ENCODE results near the gene XPC.
"Not testable (repeated sequence)": the region's sequence is repeated elsewhere in the genome, so short reads cannot be mapped to it uniquely, and the experiment has no call there.

XPC gene

DNA sequence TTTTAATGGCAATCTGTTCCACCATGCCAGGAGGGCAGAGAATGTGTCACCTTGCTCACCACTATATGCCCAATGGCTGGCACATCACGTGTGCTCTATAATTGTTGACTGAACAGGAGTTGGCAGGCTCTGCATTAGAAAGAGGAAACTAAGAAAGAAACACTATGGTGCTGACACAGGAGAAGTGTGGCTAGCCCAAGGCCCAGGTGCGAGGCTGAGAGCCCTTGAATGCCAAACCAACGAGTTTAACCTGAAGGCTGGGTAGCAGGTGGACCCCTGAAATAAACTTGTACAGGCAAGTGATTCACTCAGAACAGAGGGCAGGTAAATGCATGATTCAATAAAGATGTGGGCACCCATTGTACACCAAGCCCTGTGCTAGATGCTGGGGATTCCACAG, 56.1 kb downstream of the XPC start:
- no peak for DNase-seq (ENCODE audit: low read depth in 4 of 4, low spot score in 1 of 4)

DNA sequence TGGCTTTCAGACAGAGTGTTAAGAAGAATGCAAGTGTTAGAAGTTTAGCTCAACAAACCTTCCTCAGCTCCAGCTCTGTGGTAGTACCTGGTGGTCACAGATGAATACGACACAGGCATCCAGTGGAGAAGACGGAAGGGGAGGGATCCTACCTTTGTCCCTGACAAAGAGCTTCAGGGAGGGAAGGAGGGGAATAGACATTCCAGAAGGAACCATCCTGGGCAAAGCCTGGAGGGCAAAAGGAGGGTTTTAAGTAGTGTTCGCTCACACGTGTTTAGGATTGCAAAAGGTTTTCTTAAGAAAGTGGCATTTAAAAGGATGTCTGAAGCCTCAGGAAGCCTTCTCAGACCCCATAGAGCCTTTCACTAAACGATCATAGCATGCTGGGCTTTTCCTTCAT, 56.5 kb downstream of the XPC start:
- no peak for DNase-seq (ENCODE audit: low read depth in 4 of 4, low spot score in 1 of 4)

DNA sequence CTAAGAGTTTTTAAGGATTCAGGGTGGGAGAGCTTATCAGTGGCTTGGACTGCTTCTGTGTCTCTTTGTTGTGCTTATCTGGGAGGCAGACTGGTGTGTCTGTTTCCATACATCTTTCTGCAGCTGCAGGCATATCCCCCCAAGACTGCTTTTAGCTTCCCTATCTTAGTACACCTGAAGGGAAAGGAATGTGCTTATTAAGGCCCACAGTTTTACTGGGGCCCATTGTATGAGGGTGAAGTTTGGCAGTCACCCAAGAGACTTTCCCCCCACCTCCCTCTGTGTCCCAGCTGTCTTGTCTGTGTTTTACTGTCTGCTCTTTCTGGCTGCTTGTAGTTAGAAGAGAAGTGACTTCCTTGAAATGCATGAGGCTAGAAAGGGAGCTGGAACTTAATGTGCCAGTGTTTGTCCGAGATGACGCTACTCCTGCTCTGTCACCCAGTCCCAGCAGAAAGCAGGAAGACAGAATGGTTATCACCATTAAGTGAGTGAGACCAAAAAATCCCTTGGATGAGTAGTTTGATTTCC, 57.4 kb downstream of the XPC start:
- DNase-seq (ENCODE audit: low read depth in 4 of 4, low spot score in 1 of 4): not testable (repeated sequence)

DNA sequence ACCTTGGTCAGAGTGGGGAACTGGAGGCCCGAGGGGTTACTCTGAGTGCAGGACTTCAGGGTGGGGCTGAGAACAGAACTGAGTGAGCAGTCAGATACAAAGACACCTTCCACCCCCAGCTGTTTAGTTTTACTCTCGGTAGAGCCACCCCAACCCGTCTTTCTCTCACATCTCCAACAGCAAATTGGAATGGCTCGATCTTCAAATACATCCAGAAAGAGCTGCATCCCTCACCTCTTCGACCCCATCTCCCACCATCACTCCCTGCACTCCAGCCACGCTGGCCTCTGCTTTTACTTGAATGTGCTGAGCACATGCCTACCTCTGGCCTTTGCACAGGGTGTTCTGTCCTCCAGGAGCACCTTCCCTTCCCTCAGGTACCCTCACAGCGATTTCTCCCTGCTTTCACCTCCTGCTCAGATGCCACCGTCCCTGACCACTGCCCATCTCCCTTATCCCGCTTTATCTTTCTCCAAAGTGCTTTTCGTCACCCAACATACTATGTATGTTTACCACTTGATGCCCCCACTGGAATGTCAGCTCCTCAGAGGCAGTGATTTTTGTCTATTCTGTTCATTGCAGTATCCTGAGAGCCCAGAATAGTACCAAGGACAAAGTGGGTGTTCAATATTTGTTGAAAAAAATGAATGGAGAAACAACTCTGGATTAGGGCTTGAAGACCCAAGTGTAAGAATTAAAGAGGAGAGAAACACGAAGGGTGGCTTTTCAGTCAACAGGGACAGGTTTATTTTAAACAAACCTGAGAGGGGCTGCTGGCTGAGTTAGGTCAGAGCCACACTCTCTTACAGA, 58.1 kb downstream of the XPC start:
- DNase-seq (ENCODE audit: low read depth in 4 of 4, low spot score in 1 of 4): no peak

DNA sequence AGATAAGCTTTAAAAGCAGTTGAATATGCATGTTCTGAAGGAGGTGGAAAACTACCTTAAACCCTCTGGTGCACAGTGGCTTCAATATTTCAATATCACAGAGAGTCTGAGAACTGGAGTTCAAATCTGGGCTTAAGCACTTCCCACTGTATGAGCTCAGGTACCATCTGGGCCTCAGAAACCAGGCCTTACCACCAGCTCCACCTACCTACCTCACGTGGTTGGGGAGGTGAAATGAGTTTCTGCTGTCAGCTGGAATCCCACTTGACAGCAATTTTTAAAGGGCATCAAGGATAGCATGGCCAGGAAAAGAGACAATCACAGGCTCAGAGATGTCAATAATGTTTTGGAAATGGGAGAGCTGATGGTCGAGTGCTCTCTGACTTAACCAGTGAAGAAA, 58.8 kb downstream of the XPC start:
- DNase-seq (ENCODE audit: low read depth in 4 of 4, low spot score in 1 of 4): no peak

DNA sequence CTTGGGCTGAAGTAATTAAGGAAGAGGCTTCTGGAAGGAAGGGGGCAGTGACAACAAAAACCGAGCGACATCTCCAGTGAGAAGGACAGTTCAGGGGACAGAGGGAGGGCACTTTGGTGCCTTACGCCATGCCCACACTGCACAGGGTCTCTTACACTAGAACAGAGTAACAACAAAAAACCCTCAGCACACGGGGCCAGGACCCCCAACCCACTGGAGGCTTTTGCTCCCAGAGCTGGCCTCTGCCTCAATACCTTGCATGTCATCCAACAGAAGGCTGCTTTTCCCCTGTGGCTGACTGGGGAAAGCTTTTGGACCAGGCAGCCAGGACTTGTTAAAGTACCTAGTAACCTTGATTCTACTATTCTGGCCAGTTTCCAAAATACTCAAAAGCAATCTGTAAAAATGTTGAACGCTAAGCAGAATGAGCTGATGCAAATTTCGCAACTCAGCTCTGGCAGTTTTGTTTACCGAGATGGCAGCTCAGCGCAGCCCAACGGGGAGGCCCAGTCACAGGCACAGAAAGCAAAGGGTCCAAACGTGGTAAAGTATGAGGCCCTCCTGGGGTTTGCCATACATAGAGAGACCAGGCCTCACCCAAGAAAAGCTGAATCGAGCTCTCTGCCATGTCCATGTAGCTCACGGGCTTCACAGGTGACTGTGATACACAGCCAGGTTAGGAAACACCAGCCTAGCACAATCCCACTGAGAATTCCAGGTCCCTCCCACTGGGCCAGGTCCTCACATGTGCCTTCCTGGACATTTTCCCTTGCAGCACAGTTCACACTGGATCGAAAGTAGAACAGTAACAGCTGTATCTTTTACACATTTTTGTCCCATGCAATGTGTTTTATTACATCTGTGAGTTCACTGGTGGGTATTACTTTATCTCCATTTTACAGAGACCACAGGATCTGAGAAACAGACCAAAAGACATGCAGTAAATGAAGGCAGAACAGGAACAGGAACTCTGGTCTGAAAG, 59.7 kb downstream of the XPC start:
- no peak for DNase-seq (ENCODE audit: low read depth in 4 of 4, low spot score in 1 of 4)

DNA sequence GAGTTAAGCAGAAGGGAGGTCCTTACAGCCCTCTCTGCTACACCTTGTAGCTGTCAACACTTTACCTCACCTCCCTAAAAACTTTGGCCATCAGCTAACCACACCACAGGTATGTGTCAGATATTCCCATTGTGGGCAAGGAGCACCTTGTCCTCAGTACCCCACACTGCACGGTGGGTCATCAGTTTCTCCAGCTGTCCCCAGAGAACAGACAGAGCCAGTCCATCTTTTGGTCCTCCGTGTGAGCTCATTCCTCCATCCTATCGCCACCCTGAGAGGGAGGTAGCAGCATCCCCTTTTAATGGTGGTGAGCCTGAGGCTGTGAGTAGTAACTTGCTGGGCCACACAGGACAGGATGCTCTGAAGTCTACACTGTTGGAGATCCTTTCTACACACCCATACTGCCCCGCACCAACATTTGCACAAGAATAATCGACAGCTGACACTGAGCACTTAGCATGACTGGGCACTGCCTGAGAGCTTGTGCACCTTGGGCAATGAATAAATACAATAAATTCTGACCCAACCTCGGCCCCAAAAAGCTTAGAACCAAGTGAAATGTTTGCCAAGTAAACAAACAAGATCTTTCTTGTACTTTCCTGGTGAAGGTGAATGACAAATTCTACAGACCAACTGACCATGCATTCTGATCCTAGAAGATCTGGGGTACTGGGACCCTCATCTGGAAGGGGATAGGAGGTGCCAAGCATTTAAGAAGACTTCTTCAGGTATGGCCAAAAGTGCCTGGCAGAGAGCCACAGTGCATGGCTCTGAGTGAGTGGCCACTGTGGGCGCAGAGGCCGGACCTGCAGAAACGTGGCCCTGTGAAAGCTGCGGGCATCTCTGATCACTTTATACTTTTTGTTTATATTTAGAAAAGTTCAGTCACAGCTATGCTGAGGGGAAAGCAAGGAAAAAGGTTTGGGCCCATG, 60.7 kb downstream of the XPC start:
- DNase-seq (ENCODE audit: low read depth in 4 of 4, low spot score in 1 of 4): no peak

DNA sequence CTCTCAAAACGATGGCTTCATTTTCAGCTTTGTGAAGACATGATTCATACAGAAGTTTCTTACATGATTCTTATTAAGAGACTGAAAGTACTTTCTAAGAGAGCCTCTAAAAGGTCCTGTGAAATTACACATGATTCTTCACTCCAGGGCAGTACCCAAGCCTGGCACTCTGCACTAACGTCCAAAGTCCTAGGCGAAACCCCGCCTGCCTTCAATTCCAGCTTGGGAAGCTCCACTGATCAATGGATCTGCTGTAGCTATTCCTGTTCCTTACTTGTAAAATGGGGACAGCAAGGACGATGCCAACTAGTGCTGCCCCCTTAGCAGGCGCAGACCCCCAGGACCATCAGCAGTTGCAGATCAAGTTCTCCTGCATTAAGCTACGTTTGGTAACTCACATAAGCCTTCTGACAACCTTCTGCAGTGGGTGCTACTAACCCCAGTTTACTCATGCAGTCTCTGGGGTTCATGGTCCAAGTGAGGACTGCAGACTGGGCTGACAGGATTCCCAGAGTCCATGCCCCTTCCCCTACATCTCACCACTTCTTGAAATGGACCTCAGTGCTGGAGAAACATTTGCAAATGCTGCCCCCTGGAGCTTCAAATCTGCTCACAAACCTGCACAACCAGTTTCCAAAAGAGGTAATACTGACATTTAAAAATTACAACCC, 64.3 kb downstream of the XPC start:
- DNase-seq (ENCODE audit: low read depth in 4 of 4, low spot score in 1 of 4): no peak

DNA sequence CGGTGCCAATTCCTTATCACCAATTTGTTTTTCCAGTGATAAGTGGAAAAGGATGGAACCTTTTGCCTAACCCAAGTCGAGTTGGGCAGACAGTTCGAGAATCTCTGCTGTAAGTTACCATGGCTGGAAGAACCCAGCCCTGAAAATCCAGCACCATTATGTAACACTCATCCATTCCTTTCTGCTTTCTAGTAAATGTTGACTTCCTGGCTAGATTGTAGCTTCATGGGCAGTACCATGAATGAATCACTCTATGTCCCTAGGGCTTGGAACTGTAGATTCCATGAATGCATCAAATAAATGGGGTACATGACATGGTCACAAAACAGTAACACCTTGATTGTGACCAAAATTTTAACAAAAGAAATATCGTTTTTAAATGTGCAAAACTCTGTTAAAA, 67.7 kb downstream of the XPC start:
- no peak for DNase-seq (ENCODE audit: low read depth in 4 of 4, low spot score in 1 of 4)

DNA sequence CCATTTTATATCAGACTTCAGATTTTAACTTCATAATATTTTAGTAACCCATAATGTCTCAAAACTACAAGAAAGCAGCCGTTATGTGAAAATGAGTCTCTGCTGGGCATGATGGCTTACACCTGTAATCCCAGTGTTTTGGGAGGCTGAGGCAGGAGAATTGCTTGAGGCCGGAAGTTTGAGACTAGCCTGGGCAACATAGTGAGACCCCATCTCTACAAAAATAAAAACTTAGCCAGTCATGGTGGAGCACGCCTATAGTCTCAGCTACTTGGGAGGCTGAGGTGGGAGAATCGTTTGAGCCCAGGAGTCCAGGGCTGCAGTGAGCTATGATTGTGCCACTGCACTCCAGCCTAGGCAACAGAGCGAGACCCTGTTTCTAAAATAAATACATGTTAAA, 68.6 kb downstream of the XPC start:
- not testable (repeated sequence) for DNase-seq (ENCODE audit: low read depth in 4 of 4, low spot score in 1 of 4)

DNA sequence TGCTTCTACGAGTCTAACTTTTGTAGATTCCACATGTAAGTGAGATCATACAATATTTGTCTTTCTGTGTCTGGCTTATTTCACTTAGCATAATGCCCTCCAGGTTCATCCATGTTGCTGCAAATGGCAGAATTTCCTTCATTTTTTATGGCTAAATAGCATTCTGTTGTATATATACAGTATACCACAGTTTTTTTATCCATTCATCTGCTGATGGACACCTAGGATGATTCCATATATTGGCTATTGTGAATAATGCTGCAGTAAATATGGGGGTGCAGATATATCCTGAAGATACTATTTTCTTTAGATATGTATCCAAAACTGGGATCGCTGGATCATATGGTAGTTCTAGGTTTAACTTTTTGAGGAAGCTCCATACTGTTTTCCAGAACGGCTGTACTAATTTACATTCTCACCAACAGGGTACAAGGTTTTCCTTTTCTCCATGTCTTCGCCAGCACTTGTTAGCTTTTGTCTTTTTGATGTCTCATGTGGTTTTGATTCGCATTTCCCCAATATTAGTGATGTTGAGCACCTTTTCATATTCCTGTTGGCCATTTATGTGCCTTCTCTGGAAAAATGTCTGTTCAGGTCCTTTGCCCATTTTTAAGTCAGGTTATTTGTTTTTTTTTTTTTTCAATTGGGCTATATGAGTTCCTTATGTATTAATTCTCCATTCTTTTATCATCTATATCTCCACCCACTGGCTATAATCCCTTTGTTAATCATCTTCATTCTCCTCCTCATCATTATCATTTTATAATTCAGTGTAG, 80.6 kb downstream of the XPC start:
- no peak for DNase-seq (ENCODE audit: low read depth in 4 of 4, low spot score in 1 of 4)

DNA sequence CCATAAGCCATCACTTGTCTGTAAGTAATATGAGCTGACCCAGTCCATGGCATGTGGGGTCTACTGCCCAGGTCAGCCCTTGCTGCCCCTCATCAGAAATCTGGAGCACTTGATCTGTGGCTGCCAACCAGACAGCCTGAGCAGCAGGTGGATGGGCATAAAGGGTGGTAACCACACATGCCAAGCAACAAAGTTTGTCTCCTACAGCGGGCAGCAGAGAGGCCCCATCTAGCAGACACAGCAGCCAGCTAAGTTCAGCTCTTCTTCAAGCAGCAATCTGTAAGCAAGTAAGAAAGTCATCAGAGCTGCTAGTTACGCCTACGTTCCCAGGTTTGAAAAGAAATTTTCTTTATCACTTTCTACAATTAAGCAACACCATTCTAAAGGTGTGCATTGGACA, 81.7 kb downstream of the XPC start:
- no peak for DNase-seq (ENCODE audit: low read depth in 4 of 4, low spot score in 1 of 4)
